GM19452 (cell line): ENCODE data around the gene KIAA1755.

ENCODE experiments used
- ATAC-seq: cut with Tn5 transposase; IDR thresholded peaks from one replicate; pipeline ENCODE4 v1.9.1; 2021; ENCODE audit not compliant: unreplicated experiment

The KIAA1755 gene, protein sequence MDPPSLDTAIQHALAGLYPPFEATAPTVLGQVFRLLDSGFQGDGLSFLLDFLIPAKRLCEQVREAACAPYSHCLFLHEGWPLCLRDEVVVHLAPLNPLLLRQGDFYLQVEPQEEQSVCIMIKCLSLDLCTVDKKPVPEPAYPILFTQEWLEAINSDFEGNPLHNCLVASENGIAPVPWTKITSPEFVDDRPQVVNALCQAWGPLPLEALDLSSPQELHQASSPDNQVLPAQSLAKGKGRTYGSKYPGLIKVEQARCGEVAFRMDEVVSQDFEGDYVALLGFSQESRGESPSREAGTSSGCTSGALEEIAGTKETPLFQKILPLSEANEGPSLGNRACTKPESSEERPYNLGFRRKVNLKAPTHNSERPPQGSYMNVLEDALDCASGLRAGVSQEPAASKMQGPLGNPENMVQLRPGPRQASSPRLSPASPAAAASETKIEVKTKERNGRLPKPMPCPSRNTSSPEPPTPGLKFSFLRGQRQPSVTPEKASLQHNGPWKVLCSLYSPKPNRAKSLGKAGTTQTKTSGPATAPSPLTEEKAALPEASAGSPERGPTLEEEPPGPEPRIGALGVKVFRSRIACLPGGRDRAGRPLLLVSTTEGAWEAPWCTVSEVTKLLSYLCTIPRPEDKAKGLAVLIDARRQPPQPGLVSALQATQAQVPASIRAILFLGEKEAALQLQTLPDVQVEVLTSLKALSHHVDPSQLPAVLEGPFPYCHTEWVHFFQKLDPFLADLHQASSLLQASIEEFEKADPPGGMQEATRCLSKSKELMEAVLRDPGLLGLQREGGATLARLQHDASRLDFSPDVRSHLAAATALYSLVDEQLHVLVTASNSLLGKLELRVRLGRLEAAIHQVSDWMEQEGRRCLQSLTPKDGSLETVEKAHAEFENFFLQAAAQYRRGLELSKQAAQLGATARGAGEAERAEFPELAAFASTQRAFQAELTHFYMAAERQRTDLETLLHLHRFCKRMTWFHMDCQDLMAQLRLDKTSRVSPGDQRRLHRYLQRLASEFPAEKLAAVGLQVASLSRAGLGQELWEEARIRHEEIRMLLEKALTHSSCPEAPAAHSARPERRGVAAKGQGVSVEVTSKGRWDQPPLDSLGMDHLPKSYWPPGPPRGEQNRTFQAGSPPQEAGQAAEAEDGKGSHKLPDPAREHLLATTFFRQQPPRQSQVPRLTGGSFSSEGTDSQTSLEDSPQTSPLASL

DNA sequence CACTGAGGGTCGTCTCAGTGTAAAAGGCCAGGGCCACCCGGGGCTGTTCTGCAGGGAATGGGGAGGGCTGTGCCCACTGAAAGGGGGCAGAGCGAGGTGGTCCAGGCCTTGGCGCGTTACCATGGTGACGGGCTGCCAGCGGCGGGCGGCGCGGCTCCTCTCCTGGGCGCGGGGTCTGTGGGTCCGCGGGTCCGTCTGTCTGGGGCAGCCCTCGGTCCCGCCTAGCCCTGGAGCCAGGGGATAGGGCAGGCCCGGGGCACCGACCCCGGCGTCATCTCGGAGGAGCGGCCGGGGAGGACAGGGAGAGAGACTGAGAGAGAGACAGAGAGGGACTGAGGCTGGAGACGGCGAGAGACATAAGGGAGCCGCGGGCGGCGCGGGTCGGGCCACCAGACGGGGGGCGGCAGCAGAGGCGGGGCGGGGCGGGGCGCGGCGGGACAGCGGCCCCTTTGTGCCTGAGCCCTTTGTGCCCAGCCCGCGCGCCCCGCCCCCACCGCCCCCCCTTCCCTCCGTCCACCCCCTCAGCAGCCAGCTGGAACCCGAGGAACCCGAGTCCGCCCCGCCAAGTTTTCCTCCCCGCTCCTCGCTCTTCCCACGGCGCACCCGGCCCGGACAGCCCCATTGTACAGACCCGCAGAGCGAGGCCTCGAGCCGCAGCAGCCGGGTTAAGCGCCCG, at the start of gene KIAA1755:
KIAA1755 (minus strand) TSS at position 358 of the 676 bp plus-strand sequence; CDS start at position 123, 235 bp downstream.
- ATAC-seq = no peak

DNA sequence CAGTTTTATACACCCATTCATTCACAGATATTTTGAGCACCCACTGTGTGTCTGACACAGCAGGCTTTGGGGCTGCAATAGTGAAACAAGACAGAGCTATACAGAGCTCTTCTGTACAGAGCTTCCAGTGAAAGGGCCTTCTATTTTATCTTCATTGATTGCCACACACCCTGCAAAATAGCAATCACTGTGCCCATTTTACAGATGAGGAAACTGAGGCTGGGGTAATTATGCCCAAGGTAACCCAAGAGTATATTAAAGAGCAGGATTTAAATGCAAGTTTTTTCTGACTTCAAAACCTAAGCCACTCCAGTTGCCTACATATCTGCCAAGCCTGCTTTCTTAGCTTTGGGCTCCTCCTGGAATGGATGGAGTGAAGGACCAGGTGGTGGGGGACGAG, 47.9 kb upstream of the KIAA1755 start:
- ATAC-seq = no peak

DNA sequence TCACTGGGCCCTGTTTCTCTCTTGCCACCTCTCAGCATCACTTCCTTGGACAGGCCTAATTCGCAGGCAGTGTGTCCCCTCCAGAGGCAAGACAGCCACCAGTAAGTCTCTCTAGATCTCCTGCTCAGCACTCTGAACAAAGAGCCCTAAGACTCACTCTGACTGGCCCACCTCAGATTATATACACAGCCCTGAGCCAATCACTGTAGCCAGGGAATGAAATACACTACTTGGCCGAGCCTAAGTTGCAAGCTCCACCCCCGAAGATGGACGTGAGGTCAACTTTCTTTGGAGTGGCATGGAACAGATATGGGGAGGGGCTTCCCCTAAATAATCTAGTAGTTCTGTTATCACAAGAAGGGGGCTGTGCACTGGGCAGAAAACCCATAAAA, 47.5 kb upstream of the KIAA1755 start:
- ATAC-seq = no peak

GRCh38 chr20:38307371-38308046, 47.0 kb upstream of the KIAA1755 start:
- no peak for ATAC-seq

DNA sequence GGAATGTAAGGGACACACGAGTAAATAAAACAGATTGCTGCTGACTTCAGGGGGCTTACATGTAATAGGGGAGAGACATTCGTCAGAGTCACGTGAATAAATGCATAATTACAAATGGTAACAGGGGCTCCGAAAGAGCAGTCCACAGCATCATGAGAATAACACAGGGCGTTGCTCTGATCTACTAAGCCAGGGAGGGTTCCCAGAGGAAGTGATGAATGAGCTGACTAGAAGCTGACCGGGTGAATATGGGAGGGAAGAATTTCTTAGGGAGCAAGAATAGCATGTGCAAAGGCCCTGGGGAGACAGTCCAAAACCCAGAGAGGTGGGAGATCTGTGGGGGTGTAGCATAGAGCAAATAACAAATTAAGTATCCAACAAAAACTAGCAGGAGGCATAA, 45.8 kb upstream of the KIAA1755 start:
- ATAC-seq = no peak

DNA sequence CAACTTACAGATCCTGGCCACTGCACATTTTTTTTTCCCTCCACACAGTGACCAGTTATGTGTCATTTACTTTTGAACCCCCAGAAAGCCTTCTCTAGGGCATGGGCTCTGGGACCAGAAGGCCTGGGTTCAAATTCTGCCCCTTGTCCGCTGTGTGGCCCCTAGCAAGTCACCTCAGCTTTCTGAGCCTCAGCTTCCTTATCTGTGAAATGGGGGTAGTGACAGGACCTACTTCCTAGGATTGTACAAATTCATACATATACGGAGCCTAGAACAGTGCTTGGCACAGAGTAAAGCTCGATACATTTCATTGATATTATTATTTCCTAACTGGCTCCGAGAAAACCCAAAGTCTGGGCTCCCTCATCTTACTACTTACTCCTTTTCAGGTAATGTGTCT, 45.0 kb upstream of the KIAA1755 start:
- ATAC-seq = no peak

- no peak for ATAC-seq
These were observed 44.4 kb upstream of the KIAA1755 start for GRCh38 chr20:38304845-38305447.

DNA sequence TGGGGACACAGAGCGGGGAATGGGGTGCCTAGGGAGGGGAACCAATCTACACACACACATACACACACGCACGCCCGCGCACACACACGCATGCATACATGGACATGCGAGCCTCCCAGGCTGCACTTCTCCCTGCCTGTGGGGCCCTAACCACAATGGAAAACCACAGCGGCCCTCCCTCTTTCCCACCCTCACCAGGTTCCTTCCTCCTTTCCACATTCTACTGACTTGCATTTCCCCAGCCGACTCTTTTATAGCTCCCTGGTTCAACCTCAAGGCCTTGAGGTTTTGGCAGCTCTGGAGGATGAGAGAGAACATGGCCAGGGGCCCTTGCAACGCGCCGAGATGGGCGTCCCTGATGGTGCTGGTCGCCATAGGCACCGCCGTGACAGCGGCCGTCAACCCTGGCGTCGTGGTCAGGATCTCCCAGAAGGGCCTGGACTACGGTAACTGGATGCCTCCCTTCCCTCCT, 43.4 kb upstream of the KIAA1755 start, which contains the start of gene BPI:
BPI (plus strand) TSS at position 249 of the 472 bp plus-strand sequence; CDS start at position 317, 68 bp downstream.
- ATAC-seq = no peak

- no peak for ATAC-seq
These were observed 42.3 kb upstream of the KIAA1755 start for GRCh38 chr20:38302786-38303185.

DNA sequence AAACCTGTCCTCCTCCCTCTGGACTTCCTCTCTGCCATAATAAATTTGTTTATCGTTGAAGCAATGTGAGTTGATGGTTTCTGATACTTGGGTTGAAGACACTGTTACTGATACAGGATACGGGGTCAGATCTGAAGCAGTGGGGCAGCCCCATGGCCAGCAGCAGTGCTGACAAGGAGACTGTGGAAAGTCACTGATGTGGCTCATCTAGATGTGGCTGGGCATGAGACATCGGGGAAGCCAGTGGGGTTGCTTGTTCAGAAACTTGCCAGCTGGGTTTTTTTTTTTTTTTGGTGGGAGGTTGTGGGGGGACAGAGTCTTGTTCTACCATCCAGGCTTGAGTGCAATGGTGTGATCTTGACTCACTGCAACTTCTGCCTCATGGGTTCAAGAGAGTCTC, 40.8 kb upstream of the KIAA1755 start:
- ATAC-seq = no peak

DNA sequence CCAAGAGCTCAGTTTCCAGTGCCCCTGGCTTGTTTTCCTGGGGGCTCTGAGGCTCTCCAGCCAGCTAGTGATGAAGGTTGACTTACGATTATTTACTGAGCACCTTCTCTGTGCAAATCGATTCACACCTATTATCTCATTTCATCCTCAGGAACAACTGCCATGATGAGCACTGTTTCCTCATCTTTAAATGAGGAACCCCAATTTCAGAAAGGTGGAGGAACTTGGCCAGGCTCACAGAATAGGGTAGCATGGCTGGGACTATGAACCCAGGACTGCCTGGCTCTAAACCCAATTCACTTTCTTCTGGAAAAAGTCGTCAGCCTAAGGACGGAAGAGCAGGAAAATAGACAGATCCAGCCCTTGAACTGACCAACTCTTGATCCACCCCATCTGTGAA, 39.9 kb upstream of the KIAA1755 start:
- no peak for ATAC-seq

GRCh38 chr20:38299963-38300362, 39.4 kb upstream of the KIAA1755 start:
- no peak for ATAC-seq

GRCh38 chr20:38298768-38299288, 38.3 kb upstream of the KIAA1755 start:
- no peak for ATAC-seq

DNA sequence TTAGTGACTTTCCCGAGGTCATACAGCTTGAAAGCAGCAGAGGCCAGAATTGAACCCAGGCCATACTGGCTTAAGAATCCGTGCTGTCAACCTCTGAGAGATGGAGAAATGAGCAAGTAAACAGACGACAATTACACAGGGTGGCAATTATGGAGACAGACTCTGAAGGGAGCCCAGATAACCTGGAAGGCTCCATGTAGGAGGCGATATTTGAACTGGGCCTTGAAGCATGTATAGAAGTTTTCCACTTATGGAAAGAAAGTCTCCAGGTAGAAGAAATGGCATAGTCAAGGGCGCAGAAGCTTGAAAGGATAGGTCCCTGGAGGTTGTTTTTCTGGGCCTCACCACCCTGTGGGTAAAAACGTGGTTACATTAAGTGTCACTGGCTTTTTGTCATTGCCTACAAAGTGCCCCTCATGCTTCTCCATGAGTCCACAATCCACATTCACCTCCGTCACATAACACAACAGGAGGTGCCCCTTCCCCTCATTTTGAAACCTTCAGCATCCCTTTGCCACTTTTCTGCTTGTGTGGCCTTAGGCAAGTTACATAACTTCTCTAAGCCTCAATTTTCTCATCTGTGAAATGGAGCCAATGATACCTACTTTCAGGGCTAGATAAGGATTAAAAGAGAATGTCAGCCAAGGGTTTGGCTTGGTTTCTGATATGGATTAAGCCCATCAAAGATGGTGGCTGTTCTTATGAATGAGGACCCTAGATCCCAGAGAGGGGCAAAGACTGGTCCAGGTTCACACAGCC, 37.6 kb upstream of the KIAA1755 start:
- ATAC-seq = no peak

DNA sequence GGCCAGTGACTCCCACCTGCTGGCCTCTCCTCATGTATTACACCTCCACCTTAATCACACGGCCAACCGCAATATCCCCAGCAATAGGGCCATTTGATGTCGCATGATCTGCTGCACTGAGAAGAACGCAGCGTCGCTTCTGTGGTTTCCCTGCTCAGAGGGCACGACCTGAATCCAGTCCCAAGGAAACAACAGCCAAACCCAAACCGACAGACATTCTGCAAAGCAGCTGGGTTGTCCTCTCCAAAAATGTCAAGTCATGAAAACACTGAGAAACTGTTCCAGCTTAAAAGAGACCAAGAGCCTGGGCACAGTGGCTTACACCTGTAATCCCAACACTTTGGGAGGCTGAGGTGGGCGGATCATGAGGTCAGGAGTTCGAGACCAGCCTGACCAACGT, 35.9 kb upstream of the KIAA1755 start:
- ATAC-seq = no peak

DNA sequence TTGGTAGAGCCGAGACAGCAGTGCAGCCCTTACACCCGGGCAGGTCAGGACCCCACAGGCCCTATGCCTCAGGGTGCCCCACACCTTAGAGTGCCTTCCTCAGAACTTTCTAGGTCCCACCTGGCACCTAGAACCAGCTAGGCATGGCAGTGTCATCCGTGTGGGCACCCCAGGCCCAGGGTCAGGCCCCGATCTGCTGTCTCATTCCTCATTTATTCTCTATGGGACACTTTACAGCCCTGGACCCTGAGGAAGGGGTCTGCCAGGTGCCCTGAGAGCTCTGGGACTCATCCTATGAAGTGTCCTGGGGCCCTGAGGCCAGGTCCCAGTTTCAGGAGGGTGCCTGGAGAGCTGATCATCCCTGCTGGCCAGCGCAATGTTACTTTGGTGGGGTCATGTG, 35.3 kb upstream of the KIAA1755 start:
- no peak for ATAC-seq

GRCh38 chr20:38294076-38294591, 33.6 kb upstream of the KIAA1755 start:
- no peak for ATAC-seq

GRCh38 chr20:38293491-38294065, 33.0 kb upstream of the KIAA1755 start:
- ATAC-seq = no peak
